Measurements from ENCODE around the gene SF3B5. TPM values are rescaled to one million over a fixed set of nuclear protein-coding genes. Genes with fewer than 3 reads are reported as not detected.
"Not testable (repeated sequence)": the region's sequence is repeated elsewhere in the genome, so short reads cannot be mapped to it uniquely, and the experiment has no call there.

The SF3B5 gene
- total RNA-seq, 1 donor from 2014 or later = 137 TPM

DNA sequence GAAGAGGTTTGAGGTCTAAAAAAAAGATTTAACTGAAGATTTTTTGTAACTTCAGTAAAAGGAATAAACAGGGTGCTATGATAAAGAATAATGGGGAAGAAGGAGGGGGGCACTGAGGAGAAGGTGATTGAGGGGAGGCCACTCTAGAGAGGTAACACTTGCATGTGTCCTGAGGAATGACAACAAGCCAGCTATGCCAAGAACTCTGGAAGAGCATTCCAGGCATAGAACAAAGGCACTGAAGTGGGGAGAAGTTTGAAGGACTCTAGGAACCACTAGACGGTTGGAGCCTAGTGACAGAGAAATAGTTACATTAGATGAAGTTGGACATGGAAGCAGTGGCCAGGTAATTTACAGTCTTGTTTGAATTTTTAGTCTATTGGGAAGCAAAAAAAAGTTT, 10.8 kb upstream of the SF3B5 start:
- no peak for DNase-seq (ENCODE audit: extremely low read depth, low read depth, low spot score)

DNA sequence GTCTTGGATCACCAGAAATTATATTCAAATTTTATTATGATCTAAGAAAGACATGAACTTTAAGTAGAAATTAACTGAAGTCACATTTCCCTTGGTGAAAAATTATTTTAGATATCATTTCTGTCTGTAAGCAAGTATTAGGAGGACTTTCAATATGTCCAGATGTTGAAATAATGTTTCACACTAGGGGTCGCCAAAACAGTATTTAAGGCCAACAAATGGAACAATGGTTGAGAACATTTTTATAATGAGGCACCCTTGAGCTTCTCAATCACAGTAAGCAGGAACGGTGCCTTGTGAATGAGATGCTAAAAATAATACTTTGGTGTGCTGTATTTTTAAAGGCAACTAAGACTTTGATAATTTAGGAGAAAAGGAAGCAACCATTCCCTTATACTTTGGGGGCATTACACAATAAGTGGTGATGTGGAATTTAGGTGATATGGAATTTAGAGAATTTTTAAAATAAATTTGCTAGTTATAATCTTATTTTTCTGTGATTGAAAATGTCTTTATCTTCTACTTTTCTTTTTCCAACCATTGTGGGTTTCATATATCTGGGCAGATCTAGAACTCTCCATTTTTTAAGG, 9.6 kb upstream of the SF3B5 start:
- DNase-seq (ENCODE audit: extremely low read depth, low read depth, low spot score) = peak; percentile 70

DNA sequence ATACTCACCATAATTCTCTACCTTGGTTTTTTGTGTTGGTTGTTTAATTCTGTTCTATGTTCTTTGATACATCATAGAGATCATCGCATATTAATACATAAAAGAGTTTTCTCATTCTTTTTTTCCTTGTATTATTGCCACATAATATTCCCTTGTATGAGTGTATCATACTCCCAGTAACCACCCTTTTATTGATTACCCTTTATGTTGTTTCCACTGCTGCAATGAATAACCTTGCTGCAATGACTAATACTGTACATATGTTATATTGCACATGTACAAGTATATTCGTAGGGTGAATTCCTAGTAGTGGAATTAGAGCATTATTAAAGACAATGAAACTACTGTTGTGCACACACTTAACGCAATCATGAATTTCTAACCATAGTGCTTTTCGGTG, 9.1 kb upstream of the SF3B5 start:
- DNase-seq (ENCODE audit: extremely low read depth, low read depth, low spot score) = no peak

DNA sequence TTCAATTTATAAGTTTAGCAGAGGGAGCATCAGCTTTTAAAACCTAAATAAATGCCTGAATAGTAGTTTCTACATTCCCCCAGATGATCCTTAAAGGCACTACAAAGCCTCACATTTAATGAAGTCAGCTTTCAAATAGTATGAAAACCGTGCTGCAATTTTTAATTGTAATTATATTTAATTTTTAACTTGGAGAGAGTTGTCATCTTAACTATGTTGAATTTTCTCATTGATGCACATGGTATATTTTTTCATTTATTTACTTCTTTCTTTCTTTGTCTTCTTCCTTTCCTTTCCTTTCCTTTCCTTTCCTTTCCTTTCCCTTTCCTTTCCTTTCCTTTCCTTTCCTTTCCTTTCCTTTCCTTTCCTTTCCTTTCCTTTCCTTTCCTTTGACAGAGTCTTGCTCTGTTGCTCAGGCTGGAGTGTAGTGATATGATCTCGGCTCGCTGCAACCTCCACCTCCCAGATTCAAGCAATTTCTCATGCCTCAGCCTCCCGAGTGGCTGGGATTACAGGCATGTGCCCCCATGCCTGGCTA, 7.7 kb upstream of the SF3B5 start:
- DNase-seq (ENCODE audit: extremely low read depth, low read depth, low spot score) = no peak

DNA sequence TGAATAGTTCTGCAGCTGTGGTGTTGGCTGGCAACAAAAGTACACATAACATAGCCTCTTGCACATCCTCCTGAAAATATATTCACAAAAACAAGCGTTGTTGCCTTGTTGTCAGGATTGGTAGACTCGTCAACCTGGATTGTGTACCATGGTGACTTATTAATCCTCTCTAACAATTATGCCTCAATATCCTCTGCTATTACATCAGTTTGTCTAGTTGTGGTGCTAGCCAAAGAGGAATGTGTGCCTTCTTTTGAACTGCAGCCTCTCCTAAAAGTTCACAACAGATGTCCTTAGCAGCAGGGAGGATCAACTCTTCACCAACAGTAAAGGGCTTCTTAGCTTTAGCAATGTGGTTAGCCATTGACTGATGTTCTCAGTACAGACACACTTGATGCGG, 3.6 kb upstream of the SF3B5 start:
- no peak for DNase-seq (ENCODE audit: extremely low read depth, low read depth, low spot score)

DNA sequence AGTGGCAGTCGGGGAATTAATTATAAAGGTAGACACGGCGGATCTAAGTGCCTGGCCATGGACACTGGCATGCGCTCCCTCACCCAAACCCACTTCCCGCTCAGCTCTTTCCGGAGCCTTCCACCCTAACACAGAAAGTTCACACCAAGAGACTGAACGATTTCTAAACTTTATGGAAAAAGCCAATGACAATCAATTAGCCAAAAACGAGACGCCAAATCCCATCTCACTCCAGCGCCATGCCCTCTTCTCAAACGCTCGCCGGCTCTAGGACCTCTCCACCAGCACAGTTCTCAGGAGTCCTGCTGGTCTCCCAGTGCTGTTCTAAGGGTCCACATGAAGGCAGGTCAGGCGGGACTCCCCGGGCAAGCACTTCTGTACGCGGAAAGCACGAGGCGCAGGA, 641 bp downstream of the SF3B5 start:
- DNase-seq (ENCODE audit: extremely low read depth, low read depth, low spot score) = no peak

DNA sequence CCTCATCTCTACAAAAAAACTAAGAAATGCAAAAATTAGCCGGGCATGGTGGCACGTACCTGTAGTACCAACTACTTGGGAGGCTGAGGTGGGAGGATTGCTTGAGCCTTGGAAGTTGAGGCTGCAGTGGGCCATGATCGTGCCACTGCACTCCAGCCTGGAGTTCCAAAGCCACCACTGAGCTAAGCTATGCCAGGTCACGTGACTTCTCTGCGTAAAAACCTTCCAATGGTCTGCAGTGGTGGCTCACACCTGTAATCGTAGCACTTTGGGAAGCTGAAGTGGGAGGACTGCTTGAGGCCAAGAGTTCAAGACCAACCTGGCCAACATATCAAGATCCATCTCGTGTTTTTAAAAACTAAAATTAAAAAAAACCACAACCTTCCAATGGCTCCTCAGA, 1.7 kb downstream of the SF3B5 start:
- DNase-seq (ENCODE audit: extremely low read depth, low read depth, low spot score) = no peak

DNA sequence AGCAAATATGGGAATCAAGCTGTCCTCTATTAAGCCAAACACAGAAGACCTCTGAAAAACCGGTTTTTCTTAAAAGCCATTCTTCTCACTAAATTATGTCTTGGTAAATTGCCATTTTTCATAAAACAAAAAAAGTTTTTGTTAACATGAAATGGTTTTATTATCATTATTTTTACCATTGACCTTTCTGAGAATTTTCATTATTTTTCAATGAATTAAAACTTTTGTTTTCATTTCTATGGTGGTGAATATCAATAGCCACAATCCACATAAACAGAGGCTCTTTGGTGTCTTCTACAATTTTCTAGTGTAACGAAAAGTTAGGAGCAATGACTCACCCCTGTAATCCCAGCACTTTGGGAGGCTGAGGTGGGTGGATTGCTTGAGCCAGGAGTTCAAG, 2.1 kb downstream of the SF3B5 start:
- no peak for DNase-seq (ENCODE audit: extremely low read depth, low read depth, low spot score)

DNA sequence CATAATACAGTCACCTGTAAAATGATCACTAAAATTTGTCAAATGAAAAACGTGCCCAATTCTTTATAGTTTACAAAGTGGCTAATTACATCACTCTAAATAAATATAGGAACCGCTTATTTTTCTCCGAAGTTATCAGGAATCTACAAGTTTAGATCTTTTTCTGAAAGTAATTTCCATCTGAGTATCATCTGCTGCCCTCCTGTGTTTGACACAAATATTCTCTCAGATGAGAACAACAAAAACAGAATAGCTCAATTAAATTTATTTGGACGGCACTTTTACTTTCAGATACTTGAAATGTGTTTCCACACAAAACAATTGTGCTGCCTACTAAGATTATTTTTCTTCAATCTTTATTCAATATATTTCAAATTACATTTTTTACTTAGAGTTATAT, 5.0 kb downstream of the SF3B5 start:
- DNase-seq (ENCODE audit: extremely low read depth, low read depth, low spot score) = no peak

DNA sequence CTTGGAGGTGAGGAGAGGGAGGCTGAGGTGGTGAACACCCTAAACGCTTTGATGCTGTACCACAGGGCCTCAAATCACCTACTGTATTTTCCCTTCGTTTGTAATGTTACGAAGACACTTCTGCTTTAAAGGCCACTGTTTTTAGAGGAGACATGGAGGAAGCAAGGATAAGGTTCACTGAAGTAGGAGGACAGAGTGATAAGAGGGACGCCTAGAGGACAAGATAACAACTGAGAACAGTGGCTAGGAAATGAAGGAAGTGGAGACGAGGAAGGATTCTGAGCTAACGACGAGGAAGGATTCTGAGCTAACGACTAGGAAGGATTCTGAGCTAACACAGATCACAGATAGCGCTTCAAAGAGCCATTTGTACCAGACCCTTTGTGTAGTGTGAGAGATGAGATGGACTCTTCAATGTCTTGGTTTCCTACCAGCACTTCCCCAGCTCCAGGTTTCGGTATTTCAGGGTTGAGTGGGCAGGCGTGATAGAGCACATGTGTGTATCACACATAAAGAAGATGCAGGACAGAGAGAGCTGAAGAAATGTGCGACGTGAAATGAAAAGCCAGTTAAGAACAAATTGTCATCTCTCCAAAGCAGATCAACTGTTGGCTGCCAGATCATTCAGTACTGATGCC, 7.5 kb downstream of the SF3B5 start:
- no peak for DNase-seq (ENCODE audit: extremely low read depth, low read depth, low spot score)

DNA sequence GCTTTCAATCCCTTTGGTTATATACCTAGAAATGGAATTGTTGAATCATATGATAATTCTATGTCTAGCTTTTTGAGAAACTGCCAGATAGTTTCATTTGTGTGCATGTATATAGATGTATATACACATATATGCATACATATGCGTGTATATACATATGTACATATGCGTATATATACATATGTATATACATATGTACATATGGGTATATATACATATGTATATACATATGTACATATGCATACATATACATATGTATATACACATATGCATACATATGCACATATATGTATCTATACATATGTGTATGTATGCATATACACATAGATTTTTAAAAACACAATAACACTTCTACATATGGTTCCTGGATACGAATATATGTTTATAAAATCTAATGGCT, 8.4 kb downstream of the SF3B5 start:
- DNase-seq (ENCODE audit: extremely low read depth, low read depth, low spot score) = no peak

DNA sequence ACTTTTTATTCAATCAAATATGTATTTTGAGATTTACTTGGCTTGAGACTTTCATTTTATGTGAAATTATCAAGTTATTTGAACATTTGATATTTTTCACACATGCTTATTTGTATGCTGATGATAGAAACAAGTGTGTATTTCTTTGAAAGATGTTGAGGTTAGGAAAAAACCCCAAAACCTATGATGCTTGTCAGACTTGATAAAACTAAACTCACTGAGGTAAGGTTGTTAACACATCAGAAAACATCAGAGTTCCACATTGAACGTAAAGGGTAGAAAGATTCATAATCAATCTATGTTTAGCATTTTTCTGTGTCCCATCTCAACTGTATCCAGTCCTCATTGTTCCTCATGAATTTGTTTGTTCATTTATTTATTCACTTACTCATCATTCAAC, 12.2 kb downstream of the SF3B5 start:
- DNase-seq (ENCODE audit: extremely low read depth, low read depth, low spot score) = no peak

DNA sequence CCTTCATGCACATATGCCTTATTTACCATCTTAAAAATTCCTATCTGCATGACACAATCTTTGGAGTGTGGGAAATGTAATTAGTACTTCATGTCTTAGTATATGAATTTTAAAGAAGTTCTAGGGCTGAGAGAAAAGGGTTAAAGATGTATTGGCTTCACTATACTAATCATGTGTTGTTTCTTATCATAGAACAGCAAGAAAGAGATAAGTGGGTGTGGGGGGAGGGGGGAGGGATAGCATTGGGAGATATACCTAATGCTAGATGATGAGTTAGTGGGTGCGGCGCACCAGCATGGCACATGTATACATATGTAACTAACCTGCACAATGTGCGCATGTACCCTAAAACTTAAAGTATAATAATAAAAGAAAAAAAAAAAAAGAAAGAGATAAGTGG, 13.0 kb downstream of the SF3B5 start:
- DNase-seq (ENCODE audit: extremely low read depth, low read depth, low spot score) = not testable (repeated sequence)

DNA sequence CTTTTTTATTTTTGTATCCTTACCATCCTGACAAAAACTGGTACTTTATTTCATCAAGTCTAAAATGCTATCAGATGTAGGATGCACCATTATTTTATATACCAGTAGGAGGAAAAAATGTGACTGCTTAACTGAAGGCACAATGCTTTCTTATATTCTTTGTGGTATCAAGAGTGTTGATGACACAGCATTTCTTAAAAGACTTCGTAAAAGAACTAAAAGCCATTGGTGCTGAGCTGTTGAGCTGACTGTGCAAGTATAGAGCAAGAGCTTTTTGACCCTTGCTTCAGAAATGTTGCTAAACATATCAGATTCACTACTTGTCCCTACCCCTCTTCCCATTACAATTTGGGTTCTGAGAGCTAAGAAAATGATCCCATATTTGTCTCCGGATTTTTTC, 17.5 kb downstream of the SF3B5 start:
- DNase-seq (ENCODE audit: extremely low read depth, low read depth, low spot score) = no peak

DNA sequence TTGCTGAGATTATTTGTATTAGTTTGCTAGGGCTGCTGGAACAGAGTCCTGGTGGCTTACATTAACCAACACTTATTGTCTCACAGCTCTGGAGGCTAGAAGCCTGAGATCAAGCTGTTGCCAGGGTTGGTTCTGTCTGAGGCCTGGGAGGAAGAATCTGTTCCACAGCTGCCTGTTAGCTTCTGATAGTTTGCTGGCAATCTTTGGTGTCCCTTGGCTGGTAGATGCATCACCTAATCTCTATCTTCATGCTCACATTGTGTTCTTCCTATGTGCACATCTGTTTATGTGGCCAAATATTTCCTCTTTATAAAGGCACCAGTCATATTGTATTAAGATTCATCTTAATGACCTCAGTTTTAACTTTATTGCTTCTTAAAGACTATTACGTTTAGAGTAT, 19.5 kb downstream of the SF3B5 start:
- no peak for DNase-seq (ENCODE audit: extremely low read depth, low read depth, low spot score)

DNA sequence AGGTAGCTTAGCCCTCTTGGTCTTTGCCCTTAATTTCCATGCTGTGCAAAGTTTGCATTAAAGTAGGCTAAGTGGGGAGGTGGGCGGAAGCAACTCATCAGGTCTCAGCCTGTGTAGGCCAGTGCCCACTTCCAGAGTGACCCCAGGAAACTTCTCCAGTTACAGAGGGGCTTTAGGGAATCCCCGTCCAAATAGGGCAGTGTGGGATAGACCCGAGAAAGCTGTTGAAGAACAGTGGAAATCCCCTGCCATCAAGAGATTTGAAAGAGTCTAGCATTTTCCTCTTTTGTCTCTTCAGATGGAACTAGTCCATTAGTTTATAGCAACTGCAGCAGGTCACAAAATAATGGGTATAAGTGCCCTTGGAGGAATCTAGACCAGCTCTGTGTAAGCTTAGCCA, 20.2 kb downstream of the SF3B5 start:
- DNase-seq (ENCODE audit: extremely low read depth, low read depth, low spot score) = no peak

DNA sequence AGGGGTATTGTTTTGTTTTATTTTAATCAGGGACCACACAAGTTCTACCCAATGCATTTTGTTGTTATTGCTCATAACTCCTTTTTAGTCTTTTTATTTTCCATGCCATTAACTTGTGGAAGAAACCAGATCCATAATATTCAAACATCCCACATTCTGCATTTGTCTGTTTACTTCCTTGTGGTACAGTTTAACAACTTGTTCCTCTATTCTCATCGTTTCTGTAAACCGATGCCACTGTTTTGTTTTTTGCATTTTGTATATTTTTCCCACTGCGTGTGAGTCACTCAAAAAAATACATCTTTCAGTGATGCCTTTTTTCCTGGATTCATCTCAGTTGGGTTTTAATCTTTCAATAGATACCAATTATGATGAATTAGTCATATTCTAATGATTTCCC, 22.3 kb downstream of the SF3B5 start:
- DNase-seq (ENCODE audit: extremely low read depth, low read depth, low spot score) = no peak

DNA sequence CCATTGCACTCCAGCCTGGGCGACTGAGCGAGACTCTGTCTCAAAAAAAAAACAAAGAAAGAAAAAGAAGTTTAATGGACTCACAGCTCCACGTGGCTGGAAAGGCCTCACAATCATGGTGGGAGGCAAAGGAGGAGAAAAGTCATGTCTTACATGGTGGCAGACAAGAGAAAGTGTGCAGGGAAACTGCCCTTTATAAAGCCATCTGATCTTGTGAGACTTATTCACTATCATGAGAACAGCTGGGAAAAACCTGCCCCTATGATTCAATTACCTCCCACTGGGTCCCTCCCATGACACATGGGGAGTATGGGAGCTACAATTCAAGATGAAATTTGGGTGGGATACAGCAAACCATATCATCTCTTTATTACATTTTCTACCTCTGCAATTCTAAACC, 25.9 kb downstream of the SF3B5 start:
- DNase-seq (ENCODE audit: extremely low read depth, low read depth, low spot score) = no peak

DNA sequence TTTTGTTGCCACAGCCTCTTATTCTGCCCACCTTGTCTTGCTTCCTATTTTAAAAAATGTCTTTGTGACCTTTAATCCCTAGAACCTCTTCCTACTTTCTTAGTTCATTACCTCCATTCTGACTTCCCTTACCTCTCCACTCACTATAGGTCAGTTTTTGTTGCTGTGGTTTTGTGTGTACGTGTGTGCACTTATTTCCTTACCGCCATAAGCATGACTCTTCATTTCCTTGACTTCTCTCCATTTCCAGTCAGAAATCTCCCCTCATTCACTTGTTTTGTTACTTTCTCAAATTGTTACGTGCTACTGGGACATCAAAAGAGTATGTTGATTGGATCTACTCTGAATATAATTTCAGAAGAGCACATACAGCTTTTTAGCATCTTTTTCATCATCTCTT, 26.6 kb downstream of the SF3B5 start:
- no peak for DNase-seq (ENCODE audit: extremely low read depth, low read depth, low spot score)

DNA sequence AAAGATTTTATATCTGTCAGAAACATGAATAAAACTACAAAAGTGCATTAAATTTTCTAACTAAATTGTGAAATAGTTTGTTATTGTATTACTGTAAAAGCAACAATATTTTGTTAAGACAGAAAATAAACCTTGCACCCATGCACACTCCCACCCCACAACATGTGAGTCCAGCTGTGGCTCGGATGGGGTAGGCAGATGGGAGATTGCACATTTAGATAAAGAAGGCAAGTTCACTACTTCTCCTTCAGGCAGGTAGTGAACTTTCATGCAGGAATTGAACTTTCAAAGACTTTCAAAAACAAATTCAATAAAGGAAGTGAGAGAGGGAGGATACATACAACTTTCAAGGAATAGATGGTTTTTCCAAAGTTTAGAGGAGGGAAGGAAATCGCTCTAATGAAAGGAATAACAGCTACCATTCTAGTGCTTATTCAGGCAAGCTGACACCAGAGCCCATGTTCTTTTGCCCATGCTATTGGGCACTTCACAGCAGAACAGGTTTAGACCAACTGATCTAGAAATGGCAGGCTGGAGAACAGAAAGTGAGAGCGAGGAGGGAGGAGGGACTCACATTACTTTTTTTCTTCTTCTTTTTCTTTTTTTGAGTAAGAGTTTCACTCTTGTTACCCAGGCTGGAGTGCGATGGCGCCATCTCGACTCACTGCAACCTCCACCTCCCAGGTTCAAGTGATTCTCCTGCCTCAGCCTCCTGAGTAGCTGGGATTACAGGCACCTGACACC, 28.5 kb downstream of the SF3B5 start:
- DNase-seq (ENCODE audit: extremely low read depth, low read depth, low spot score) = no peak

DNA sequence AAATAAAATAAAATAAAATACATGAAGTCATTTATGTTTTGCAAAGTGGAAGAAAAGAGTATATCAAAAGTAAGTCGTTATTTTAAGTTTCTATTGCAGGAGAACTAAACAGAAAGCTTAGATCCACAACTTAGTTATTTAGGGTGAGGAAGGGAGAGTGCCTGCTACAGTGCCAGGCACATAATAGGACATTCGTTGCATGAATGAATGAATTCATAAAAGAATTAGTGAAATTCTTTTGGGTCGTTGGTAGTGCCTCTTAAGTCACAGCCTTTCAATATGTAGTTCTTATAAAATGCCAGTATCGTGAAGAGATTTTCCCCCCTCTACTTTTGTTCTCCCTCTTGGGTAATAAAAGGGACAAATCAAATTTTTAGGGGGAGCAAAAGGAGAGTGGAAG, 29.1 kb downstream of the SF3B5 start:
- no peak for DNase-seq (ENCODE audit: extremely low read depth, low read depth, low spot score)

DNA sequence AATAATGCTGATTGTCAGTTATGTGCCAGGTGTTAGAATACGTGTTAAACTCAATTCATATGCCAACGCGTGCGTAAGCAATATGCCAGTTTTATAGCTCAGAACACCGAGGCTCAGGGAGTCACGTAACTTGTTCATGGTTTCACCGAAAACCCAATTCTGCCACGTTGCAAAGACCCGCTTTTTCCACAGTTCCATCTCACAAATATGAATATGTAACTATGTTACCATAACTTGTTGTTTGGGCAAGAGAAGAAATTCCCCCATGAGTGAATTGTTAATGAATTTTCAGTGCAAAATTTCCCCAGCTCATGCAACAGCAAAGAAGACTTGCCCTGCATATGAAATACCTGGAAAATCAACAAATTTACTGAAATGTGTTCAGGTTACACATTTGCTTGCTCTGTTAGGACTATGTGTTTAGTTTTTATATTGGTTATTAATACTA, 30.1 kb downstream of the SF3B5 start:
- DNase-seq (ENCODE audit: extremely low read depth, low read depth, low spot score) = no peak

Data from glomerular endothelial cell (primary cell).